HUES6 (cell line): Measurements from ENCODE around the gene C2CD4B.

Experiments used
- H3K27ac ChIP-seq: 2 replicates; pipeline ENCODE4 v1.7.0; 2013; ENCODE audit warnings: low read depth, mild to moderate bottlenecking, low read length, inconsistent platforms
- H3K27me3 ChIP-seq: 2 replicates; pipeline ENCODE4 v1.6.1; 2013; ENCODE audit warnings: low read length; ENCODE audit not compliant: control insufficient read depth, insufficient read depth
- H3K36me3 ChIP-seq: 2 replicates; pipeline ENCODE4 v1.6.1; 2013; ENCODE audit warnings: low read length; ENCODE audit not compliant: control insufficient read depth, insufficient read depth
- H3K4me1 ChIP-seq: 2 replicates; pipeline ENCODE4 v1.6.1; 2013; ENCODE audit warnings: low read length; ENCODE audit not compliant: control insufficient read depth, insufficient read depth
- H3K4me3 ChIP-seq: 2 replicates; pipeline ENCODE4 v1.5.1; 2013; ENCODE audit warnings: low read depth, low read length
- H3K9ac ChIP-seq: one replicate; pipeline ENCODE4 v1.6.1; 2013; ENCODE audit warnings: mild to moderate bottlenecking, low read length
- H3K9me3 ChIP-seq: 2 replicates; pipeline ENCODE4 v1.6.1; 2013; ENCODE audit warnings: low read depth, low read length; ENCODE audit not compliant: control insufficient read depth, insufficient read depth

The C2CD4B gene

GRCh38 chr15:62187425-62187824, 22.3 kb upstream of the C2CD4B start:
- no peaks in the 10 kb centered on the region; the same call in 1 of the 2 replicates for H3K27me3 ChIP-seq
- peaks cover 3% of the 10 kb centered on the region; the same call in 1 of the 2 replicates for H3K9me3 ChIP-seq

GRCh38 chr15:62186578-62186977, 21.5 kb upstream of the C2CD4B start:
- no peak overlapping the region for H3K4me3 ChIP-seq
- H3K9me3 ChIP-seq, result peaks cover 3% of the 10 kb centered on the region; the same call in 1 of the 2 replicates
- H3K4me1 ChIP-seq, result 0 out of 2 replicates have a peak, but pooled peaks cover 7% of the 10 kb centered on the region
- no peak overlapping the region for H3K9ac ChIP-seq
- H3K27me3 ChIP-seq, result no peaks in the 10 kb centered on the region; the same call in 1 of the 2 replicates
- no peak overlapping the region for H3K27ac ChIP-seq
- no peaks in the 10 kb centered on the region for H3K36me3 ChIP-seq

More at GRCh38 chr15:62187425-62187824, 22.3 kb upstream of the C2CD4B start:
- H3K4me1 ChIP-seq, result 0 out of 2 replicates have a peak, but pooled peaks cover 7% of the 10 kb centered on the region
- H3K36me3 ChIP-seq, result no peaks in the 10 kb centered on the region
- H3K9ac ChIP-seq, result no peak overlapping the region
- no peak overlapping the region for H3K4me3 ChIP-seq
- H3K27ac ChIP-seq, result no peak overlapping the region

GRCh38 chr15:62183130-62183529, 18.0 kb upstream of the C2CD4B start:
- Histone ChIP-seq H3K36me3 (no peaks in the 10 kb centered on the region), H3K4me1 (no peaks in the 10 kb centered on the region), H3K27me3 (no peaks in the 10 kb centered on the region), H3K27ac (no peak overlapping the region), H3K4me3 (no peak overlapping the region), H3K9ac (no peak overlapping the region), H3K9me3 (peaks cover 9% of the 10 kb centered on the region)

- no peaks in the 10 kb centered on the region for H3K36me3 ChIP-seq
- no peak overlapping the region for H3K4me3 ChIP-seq
- H3K4me1 ChIP-seq, result no peaks in the 10 kb centered on the region
- H3K27ac ChIP-seq, result no peak overlapping the region
- no peaks in the 10 kb centered on the region for H3K9me3 ChIP-seq
- 0 out of 2 replicates have a peak, but pooled peaks cover 4% of the 10 kb centered on the region for H3K27me3 ChIP-seq
- no peak overlapping the region for H3K9ac ChIP-seq
Measured at GRCh38 chr15:62173215-62173614, 8.1 kb upstream of the C2CD4B start.

GRCh38 chr15:62171882-62172281, 6.8 kb upstream of the C2CD4B start:
- Histone ChIP-seq H3K4me1 (no peaks in the 10 kb centered on the region), H3K4me3 (no peak overlapping the region), H3K27ac (no peak overlapping the region), H3K9ac (no peak overlapping the region), H3K27me3 (peaks cover 13% of the 10 kb centered on the region), H3K9me3 (no peaks in the 10 kb centered on the region), H3K36me3 (no peaks in the 10 kb centered on the region)

- H3K4me1 ChIP-seq, result no peaks in the 10 kb centered on the region
- H3K27me3 ChIP-seq, result peaks cover 72% of the 10 kb centered on the region
- no peaks in the 10 kb centered on the region for H3K36me3 ChIP-seq
Measured at GRCh38 chr15:62165793-62166375, 799 bp upstream of the C2CD4B start.

GRCh38 chr15:62164396-62165103, 535 bp downstream of the C2CD4B start:
- Histone ChIP-seq H3K36me3 (no peaks in the 10 kb centered on the region), H3K27ac (no peak overlapping the region), H3K9me3 (no peaks in the 10 kb centered on the region), H3K4me3 (peak overlapping the region; percentile 49), H3K27me3 (peaks cover 78% of the 10 kb centered on the region), H3K9ac (no peak overlapping the region), H3K4me1 (no peaks in the 10 kb centered on the region)

More at GRCh38 chr15:62165793-62166375, 799 bp upstream of the C2CD4B start:
- Histone ChIP-seq H3K27ac (no peak overlapping the region), H3K9me3 (no peaks in the 10 kb centered on the region), H3K9ac (no peak overlapping the region), H3K4me3 (no peak overlapping the region)

GRCh38 chr15:62164014-62164395, 1.1 kb downstream of the C2CD4B start:
- H3K27ac ChIP-seq, result no peak overlapping the region

GRCh38 chr15:62163397-62164013, 1.6 kb downstream of the C2CD4B start:
- H3K9me3 ChIP-seq, result no peaks in the 10 kb centered on the region
- H3K4me1 ChIP-seq, result no peaks in the 10 kb centered on the region
- H3K27me3 ChIP-seq, result peaks cover 74% of the 10 kb centered on the region
- H3K9ac ChIP-seq, result no peak overlapping the region
- H3K36me3 ChIP-seq, result no peaks in the 10 kb centered on the region
- H3K4me3 ChIP-seq, result peak overlapping the region; percentile 44
- H3K27ac ChIP-seq, result no peak overlapping the region

More at GRCh38 chr15:62164014-62164395, 1.1 kb downstream of the C2CD4B start:
- Histone ChIP-seq H3K4me3 (peak overlapping the region; percentile 44), H3K36me3 (no peaks in the 10 kb centered on the region), H3K27me3 (peaks cover 78% of the 10 kb centered on the region), H3K9me3 (no peaks in the 10 kb centered on the region), H3K4me1 (no peaks in the 10 kb centered on the region), H3K9ac (no peak overlapping the region)

- Histone ChIP-seq H3K27ac (no peak overlapping the region), H3K4me3 (no peak overlapping the region), H3K27me3 (no peaks in the 10 kb centered on the region), H3K9me3 (no peaks in the 10 kb centered on the region), H3K4me1 (no peaks in the 10 kb centered on the region), H3K9ac (no peak overlapping the region), H3K36me3 (no peaks in the 10 kb centered on the region)
Measured at GRCh38 chr15:62153228-62153627, 11.9 kb downstream of the C2CD4B start.

GRCh38 chr15:62150445-62150844, 14.6 kb downstream of the C2CD4B start:
- Histone ChIP-seq H3K9me3 (no peaks in the 10 kb centered on the region; the same call in 1 of the 2 replicates), H3K36me3 (no peaks in the 10 kb centered on the region), H3K27me3 (no peaks in the 10 kb centered on the region), H3K4me3 (no peak overlapping the region), H3K4me1 (no peaks in the 10 kb centered on the region), H3K27ac (no peak overlapping the region), H3K9ac (no peak overlapping the region)
